Gastroesophageal sphincter (tissue), 4 donors: Measurements from ENCODE around the gene ESR1. TPM values are rescaled to one million over a fixed set of nuclear protein-coding genes. Genes with fewer than 3 reads are reported as not detected.

Experiments used
- ATAC-seq: fragments of 150-250 bp; one replicate; pipeline ENCODE4 v1.9.1; 2016; ENCODE audit warnings: mild to moderate bottlenecking, moderate library complexity
- H3K27ac ChIP-seq, 4 donors: fragments of 200-600 bp; sonication (generic) in 3 of 4; 1 replicate in 3 of 4; 2 replicates in 1 of 4; pipeline ENCODE4 v1.5.1; 2016 to 2019
- H3K27me3 ChIP-seq: fragments of 200-600 bp; sonication (generic); one replicate; pipeline ENCODE4 v1.5.1; 2019
- H3K36me3 ChIP-seq, 2 donors: fragments of 200-600 bp; sonication (generic); one replicate each; pipeline ENCODE4 v1.5.1; 2019; ENCODE audit warnings: control low read depth in 1 of 2
- H3K4me1 ChIP-seq, 3 donors: fragments of 200-600 bp; sonication (generic); 1 replicate in 2 of 3; 2 replicates in 1 of 3; pipeline ENCODE4 v1.5.1; 2016 to 2019; ENCODE audit warnings: control low read depth in 2 of 3
- H3K4me3 ChIP-seq, 2 donors: fragments of 200-600 bp; sonication (generic); one replicate each; pipeline ENCODE4 v1.5.1; 2019; ENCODE audit warnings: mild to moderate bottlenecking in 1 of 2, moderate library complexity in 1 of 2
- H3K9me3 ChIP-seq, 3 donors: fragments of 200-600 bp; sonication (generic); one replicate each; pipeline ENCODE4 v1.5.1; 2017 to 2019; ENCODE audit warnings: control low read depth in 2 of 3
- EP300 ChIP-seq: sonication (generic); formaldehyde crosslinking; IDR thresholded peaks from one replicate; pipeline ENCODE4 v1.6.1; 2017; ENCODE audit warnings: antibody characterized with exemption, mild to moderate bottlenecking
- POLR2A ChIP-seq, 2 donors: fragments of 450-650 bp; IDR thresholded peaks; one replicate each; pipeline ENCODE4 v1.6.1; 2017; ENCODE audit warnings: antibody characterized with exemption in 2 of 2, mild to moderate bottlenecking in 2 of 2, moderate library complexity in 1 of 2
- POLR2AphosphoS5 ChIP-seq: sonication (generic); formaldehyde crosslinking; IDR thresholded peaks from one replicate; pipeline ENCODE4 v1.6.1; 2017; ENCODE audit warnings: antibody characterized with exemption
- WGBS, 2 donors: methylation state at CpG; one replicate each; pipeline ENCODE4 v1.1.5; 2018; ENCODE audit warnings: low coverage in 1 of 2; 5-methylcytosine and 5-hydroxymethylcytosine counted together
- total RNA-seq, 4 donors: library from RNA; depleted of rRNA; stranded (reverse); fragments of >200 nt; gene quantifications; one replicate each; pipeline ENCODE4 v1.1.0, GENCODE V29; 2016
- TF ChIP-seq, protein P1 (sequence below), 4 experiments: fragments of 200-600 bp in 2 of 4; fragments of 450-650 bp in 2 of 4; sonication (generic) in 1 of 4; IDR thresholded peaks; one replicate each; pipeline ENCODE4 v1.5.1; 2017 to 2019; ENCODE audit warnings: antibody characterized with exemption in 4 of 4, mild to moderate bottlenecking in 2 of 4, moderate library complexity in 2 of 4

ESR1 gene
- total RNA-seq, 4 donors from 2014 or later, result 0.93 to 2.3 (median 0.97) TPM

DNA sequence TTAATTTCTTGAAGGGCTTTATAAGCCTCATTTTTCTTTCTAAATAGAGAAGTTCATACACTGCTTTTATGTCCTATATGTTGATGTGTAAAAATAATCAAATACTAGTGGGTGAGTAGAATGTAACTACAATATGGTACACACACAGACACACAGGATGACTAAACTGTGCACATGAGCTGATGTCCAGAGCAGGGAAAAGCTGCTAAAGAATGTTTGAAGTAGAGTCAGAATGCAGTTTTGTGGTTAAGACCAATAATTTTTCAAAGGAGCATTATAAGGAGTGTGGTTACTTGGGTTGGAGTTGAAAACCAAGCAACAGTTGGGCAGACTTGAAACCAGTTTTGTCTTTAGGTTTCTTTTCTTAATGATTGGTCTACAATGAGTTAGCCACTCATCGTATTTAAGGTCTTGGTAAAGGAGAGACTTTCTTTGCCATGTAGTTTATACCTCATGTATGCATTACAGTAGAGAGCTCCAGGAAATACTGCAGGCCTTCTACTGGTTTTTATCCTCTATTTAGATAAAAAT lies 196.6 kb downstream of the ESR1 start:
- H3K36me3 ChIP-seq, result no peaks in the 10 kb centered on the region
- no peaks in the 10 kb centered on the region for H3K9me3 ChIP-seq
- no peak overlapping the region for H3K27ac ChIP-seq
- no peaks in the 10 kb centered on the region for H3K4me1 ChIP-seq
- H3K27me3 ChIP-seq, result no peaks in the 10 kb centered on the region
- TF ChIP-seq POLR2A (IDR thresholded peaks at IDR 0.05) (no peak), POLR2AphosphoS5 (no peak), EP300 (no peak)
- TF ChIP-seq, protein P1, sequence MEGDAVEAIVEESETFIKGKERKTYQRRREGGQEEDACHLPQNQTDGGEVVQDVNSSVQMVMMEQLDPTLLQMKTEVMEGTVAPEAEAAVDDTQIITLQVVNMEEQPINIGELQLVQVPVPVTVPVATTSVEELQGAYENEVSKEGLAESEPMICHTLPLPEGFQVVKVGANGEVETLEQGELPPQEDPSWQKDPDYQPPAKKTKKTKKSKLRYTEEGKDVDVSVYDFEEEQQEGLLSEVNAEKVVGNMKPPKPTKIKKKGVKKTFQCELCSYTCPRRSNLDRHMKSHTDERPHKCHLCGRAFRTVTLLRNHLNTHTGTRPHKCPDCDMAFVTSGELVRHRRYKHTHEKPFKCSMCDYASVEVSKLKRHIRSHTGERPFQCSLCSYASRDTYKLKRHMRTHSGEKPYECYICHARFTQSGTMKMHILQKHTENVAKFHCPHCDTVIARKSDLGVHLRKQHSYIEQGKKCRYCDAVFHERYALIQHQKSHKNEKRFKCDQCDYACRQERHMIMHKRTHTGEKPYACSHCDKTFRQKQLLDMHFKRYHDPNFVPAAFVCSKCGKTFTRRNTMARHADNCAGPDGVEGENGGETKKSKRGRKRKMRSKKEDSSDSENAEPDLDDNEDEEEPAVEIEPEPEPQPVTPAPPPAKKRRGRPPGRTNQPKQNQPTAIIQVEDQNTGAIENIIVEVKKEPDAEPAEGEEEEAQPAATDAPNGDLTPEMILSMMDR (IDR thresholded peaks at IDR 0.05), result no peak
- no peak overlapping the region for H3K4me3 ChIP-seq
- ATAC-seq, result no peak
- WGBS, 2 donors, result 83 to 100% methylated on average over 1 of the region's 1 CpG

DNA sequence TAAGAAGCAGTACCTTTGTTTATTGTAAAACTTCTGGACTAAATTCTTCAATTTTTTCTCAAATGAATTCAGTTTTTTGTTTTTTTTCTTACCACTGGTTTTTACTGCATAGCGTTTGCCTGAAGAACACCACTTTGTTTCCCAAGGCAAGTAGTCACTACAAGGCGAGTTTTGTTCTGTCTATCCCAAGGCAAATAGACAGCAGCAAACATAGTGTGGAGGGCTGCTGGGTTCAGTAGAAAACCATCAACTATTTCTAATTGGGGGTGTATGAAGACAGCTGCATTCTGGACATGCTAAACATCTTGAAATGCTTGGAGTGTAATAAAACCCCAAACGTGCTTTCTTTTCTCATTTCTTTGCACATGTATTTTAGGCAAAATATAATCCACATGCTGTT lies 197.4 kb downstream of the ESR1 start:
- 56 to 58% methylated on average over 2 to 3 of the region's 3 CpGs for whole genome bisulfite sequencing, 2 donors
- no peak for ATAC-seq
- Histone ChIP-seq H3K27ac (no peak overlapping the region), H3K9me3 (no peaks in the 10 kb centered on the region), H3K36me3 (no peaks in the 10 kb centered on the region), H3K4me3 (no peak overlapping the region), H3K27me3 (no peaks in the 10 kb centered on the region), H3K4me1 (no peaks in the 10 kb centered on the region)
- TF ChIP-seq POLR2AphosphoS5, result no peak
- no peak for TF ChIP-seq POLR2A (IDR thresholded peaks at IDR 0.05)
- TF ChIP-seq, protein P1 (IDR thresholded peaks at IDR 0.05), result no peak
- no peak for TF ChIP-seq EP300

DNA sequence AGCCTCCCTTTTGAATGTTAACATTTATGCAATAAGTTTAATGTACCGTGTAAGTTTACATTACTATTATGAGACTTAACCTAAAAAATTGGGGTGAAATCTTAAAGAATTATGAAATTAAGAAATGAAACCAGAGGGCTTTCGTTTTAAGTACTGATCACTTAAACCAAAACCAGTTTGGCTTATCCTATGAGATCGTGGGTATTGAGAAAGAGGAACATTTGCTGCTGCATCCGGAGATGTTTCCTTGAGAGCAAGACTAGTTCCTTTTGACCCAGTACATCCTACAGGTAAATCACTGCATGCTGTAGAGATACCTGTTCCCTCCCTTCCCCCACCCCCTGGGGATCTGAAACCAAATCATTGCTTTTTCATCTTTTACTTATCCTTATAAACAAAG lies 201.3 kb downstream of the ESR1 start:
- TF ChIP-seq EP300, result no peak
- TF ChIP-seq, protein P1 (IDR thresholded peaks at IDR 0.05), result no peak
- no peak for TF ChIP-seq POLR2A (IDR thresholded peaks at IDR 0.05)
- TF ChIP-seq POLR2AphosphoS5, result no peak
- Histone ChIP-seq H3K27me3 (no peaks in the 10 kb centered on the region), H3K4me3 (no peak overlapping the region), H3K36me3 (no peaks in the 10 kb centered on the region), H3K9me3 (no peaks in the 10 kb centered on the region), H3K27ac (no peak overlapping the region), H3K4me1 (no peaks in the 10 kb centered on the region)
- no peak for ATAC-seq
- 69 to 70% methylated on average over 4 of the region's 4 CpGs for WGBS, 2 donors

DNA sequence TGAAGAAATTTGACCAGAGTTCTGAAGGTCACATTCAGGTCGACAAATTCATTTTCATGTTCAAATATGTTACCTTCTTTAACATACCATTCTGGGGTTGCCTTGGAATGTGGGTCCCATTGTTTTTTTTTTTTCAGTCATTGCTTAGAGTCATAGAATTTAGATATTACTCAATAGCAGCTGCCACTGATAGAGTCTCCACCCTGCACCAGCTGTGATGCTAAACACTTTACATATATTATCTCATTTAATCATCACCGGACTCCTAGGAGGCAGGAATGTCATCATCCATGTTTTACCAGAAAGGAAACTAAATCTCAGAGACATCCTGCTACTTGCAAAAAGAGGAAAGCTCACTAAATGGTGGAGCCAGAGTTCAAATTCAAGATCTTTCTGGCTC lies 204.7 kb downstream of the ESR1 start:
- no peak for ATAC-seq

DNA sequence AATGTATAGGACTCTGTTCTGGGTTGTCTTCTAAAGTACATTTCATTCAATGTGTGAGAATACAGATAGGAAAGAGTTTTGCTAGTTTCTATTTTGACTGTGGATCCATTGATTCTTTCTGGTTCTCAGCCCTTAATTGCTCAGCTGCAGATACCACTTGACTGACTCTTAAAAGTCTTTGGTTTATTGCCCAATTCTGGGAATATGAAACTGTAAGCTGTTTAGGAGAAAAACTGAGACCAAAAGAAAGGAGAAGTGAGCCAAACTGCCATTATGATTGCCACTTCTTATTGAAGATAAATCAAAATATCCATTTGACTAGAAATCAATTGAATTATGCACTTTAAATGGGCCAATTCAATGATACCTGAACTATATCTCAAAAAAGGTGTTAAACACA lies 211.4 kb downstream of the ESR1 start:
- Histone ChIP-seq H3K9me3 (peaks cover 0 to 6% (median 0%) of the 10 kb centered on the region in 3 donors), H3K4me3 (no peak overlapping the region), H3K4me1 (no peaks in the 10 kb centered on the region), H3K36me3 (no peaks in the 10 kb centered on the region), H3K27ac (no peak overlapping the region), H3K27me3 (no peaks in the 10 kb centered on the region)
- ATAC-seq, result no peak
- TF ChIP-seq, protein P1 (IDR thresholded peaks at IDR 0.05), result no peak
- TF ChIP-seq POLR2AphosphoS5, result no peak

More for the DNA sequence above, 204.7 kb downstream of the ESR1 start:
- H3K4me1 ChIP-seq, result no peaks in the 10 kb centered on the region
- no peak overlapping the region for H3K27ac ChIP-seq
- H3K27me3 ChIP-seq, result no peaks in the 10 kb centered on the region
- no peaks in the 10 kb centered on the region for H3K36me3 ChIP-seq
- 85 to 86% methylated on average over 2 of the region's 2 CpGs for WGBS, 2 donors
- H3K9me3 ChIP-seq, result no peaks in the 10 kb centered on the region
- TF ChIP-seq, protein P1 (IDR thresholded peaks at IDR 0.05), result no peak
- TF ChIP-seq POLR2AphosphoS5, result no peak
- no peak for TF ChIP-seq EP300
- no peak for TF ChIP-seq POLR2A (IDR thresholded peaks at IDR 0.05)
- no peak overlapping the region for H3K4me3 ChIP-seq
